IMR-90 (cell line): ENCODE results near the gene TIGD3. TPM values are rescaled to one million over a fixed set of nuclear protein-coding genes. Genes with fewer than 3 reads are reported as not detected.

ENCODE experiments used
- ATAC-seq: fragments of 200-7000 bp; cut with Tn5 transposase; 2 replicates; pipeline ENCODE4 v1.9.1; 2020; ENCODE audit warnings: low read depth, mild to moderate bottlenecking, moderate library complexity
- BruUV-seq: library from RNA; stranded (reverse); fragments of 400-500 nt; replicated peaks from 2 replicates; lab custom pipeline; 2021; lab: Mats Ljungman, UMichigan
- CTCF ChIA-PET: fragments of 300-600 bp; formaldehyde crosslinking; extraction: SDS; loops from one replicate; lab custom pipeline; 2021; ENCODE audit warnings: antibody characterized with exemption; lab: Yijun Ruan, JAX
- POLR2A ChIA-PET: fragments of 300-600 bp; sonication (Branson Sonifier 250); formaldehyde crosslinking; loops from one replicate; lab custom pipeline; 2022; ENCODE audit warnings: antibody characterized with exemption; ENCODE audit not compliant: unreplicated experiment; lab: Charles Lee
- DNase-seq: peaks from one replicate; pipeline ENCODE4 v3.0.0; 2013
- H2AFZ ChIP-seq: replicated peaks from 2 replicates; pipeline ENCODE3; 2013; ENCODE audit warnings: low read length, mild to moderate bottlenecking; ENCODE audit not compliant: poor library complexity
- H2AK5ac ChIP-seq: 2 replicates; pipeline ENCODE4 v1.6.1; 2013; ENCODE audit warnings: low read depth, low read length, inconsistent platforms
- H2AK9ac ChIP-seq: replicated peaks from 2 replicates; pipeline ENCODE3; 2013; ENCODE audit warnings: mild to moderate bottlenecking, low read depth, low read length, moderate library complexity; ENCODE audit not compliant: poor library complexity
- H2BK120ac ChIP-seq: 2 replicates; pipeline ENCODE4 v1.6.1; 2013; ENCODE audit warnings: low read depth, low read length, inconsistent platforms
- H2BK15ac ChIP-seq: 3 replicates; pipeline ENCODE4 v1.6.1; 2013; ENCODE audit warnings: low read depth, low read length, inconsistent platforms
- H2BK20ac ChIP-seq: 2 replicates; pipeline ENCODE4 v1.6.1; 2013; ENCODE audit warnings: low read depth, mild to moderate bottlenecking, inconsistent platforms, low read length, moderate library complexity
- H2BK5ac ChIP-seq: 2 replicates; pipeline ENCODE4 v1.6.1; 2013; ENCODE audit warnings: mild to moderate bottlenecking, low read depth, low read length, inconsistent platforms; ENCODE audit not compliant: poor library complexity, severe bottlenecking
- H3K14ac ChIP-seq: replicated peaks from 2 replicates; pipeline ENCODE4 v1.6.1; 2013; ENCODE audit warnings: low read depth, low read length, inconsistent platforms
- H3K18ac ChIP-seq: 2 replicates; pipeline ENCODE4 v1.6.1; 2013; ENCODE audit warnings: low read depth, low read length, control low read depth
- H3K23ac ChIP-seq: 2 replicates; pipeline ENCODE4 v1.6.1; 2013; ENCODE audit warnings: low read depth, low read length, inconsistent platforms
- H3K27ac ChIP-seq: 2 replicates; pipeline ENCODE4 v1.5.1; 2013; ENCODE audit warnings: mild to moderate bottlenecking, control low read depth, low read length; ENCODE audit not compliant: insufficient read depth
- H3K27me3 ChIP-seq: 2 replicates; pipeline ENCODE4 v1.6.1; 2013; ENCODE audit warnings: low read length; ENCODE audit not compliant: control insufficient read depth, insufficient read depth
- H3K36me3 ChIP-seq: 2 replicates; pipeline ENCODE4 v1.6.1; 2013; ENCODE audit warnings: low read length, mixed read lengths; ENCODE audit not compliant: control insufficient read depth, insufficient read depth
- H3K4ac ChIP-seq: 2 replicates; pipeline ENCODE4 v1.6.1; 2013; ENCODE audit warnings: low read depth, low read length, inconsistent platforms
- H3K4me1 ChIP-seq: 2 replicates; pipeline ENCODE4 v1.6.1; 2013; ENCODE audit warnings: low read length, mixed read lengths; ENCODE audit not compliant: control insufficient read depth, insufficient read depth
- H3K4me2 ChIP-seq: 2 replicates; pipeline ENCODE4 v1.6.1; 2013; ENCODE audit warnings: low read depth, mild to moderate bottlenecking, control low read depth, low read length, moderate library complexity
- H3K4me3 ChIP-seq: 2 replicates; pipeline ENCODE4 v1.5.1; 2013; ENCODE audit warnings: low read depth, mild to moderate bottlenecking, control low read depth, low read length, moderate library complexity; ENCODE audit not compliant: insufficient read depth
- H3K56ac ChIP-seq: 2 replicates; pipeline ENCODE4 v1.6.1; 2013; ENCODE audit warnings: low read length, inconsistent platforms; ENCODE audit not compliant: insufficient read depth; ENCODE audit errors: extremely low read depth
- H3K79me1 ChIP-seq, 2 experiments: 2 replicates each; pipeline ENCODE4 v1.6.1; 2013; ENCODE audit warnings: low read length in 2 of 2, inconsistent platforms in 1 of 2, low read depth in 1 of 2
- H3K9ac ChIP-seq: 2 replicates; pipeline ENCODE4 v1.6.1; 2013; ENCODE audit warnings: low read depth, low read length, control low read depth
- H3K9me1 ChIP-seq: 2 replicates; pipeline ENCODE4 v1.6.1; 2013; ENCODE audit warnings: low read length, inconsistent platforms; ENCODE audit not compliant: insufficient read depth
- H3K9me3 ChIP-seq: 2 replicates; pipeline ENCODE4 v1.6.1; 2013; ENCODE audit warnings: low read length; ENCODE audit not compliant: control insufficient read depth, insufficient read depth
- H4K20me1 ChIP-seq: 2 replicates; pipeline ENCODE4 v1.6.1; 2013; ENCODE audit warnings: low read length, inconsistent platforms; ENCODE audit not compliant: insufficient read depth
- H4K5ac ChIP-seq: 2 replicates; pipeline ENCODE4 v1.6.1; 2013; ENCODE audit warnings: mild to moderate bottlenecking, low read depth, low read length, control low read depth
- H4K8ac ChIP-seq, 2 experiments: 2 replicates each; pipeline ENCODE4 v1.6.1; 2013; ENCODE audit warnings: low read depth in 2 of 2, low read length in 2 of 2, control low read depth in 1 of 2, inconsistent platforms in 1 of 2
- H4K91ac ChIP-seq: 2 replicates; pipeline ENCODE4 v1.6.1; 2013; ENCODE audit warnings: low read depth, low read length, inconsistent platforms; ENCODE audit not compliant: insufficient read depth
- BHLHE40 ChIP-seq: fragments of 150-350 bp; IDR thresholded peaks from 2 replicates; pipeline ENCODE4 v1.6.1; 2016; ENCODE audit warnings: mild to moderate bottlenecking, low read depth, low read length
- CEBPB ChIP-seq: IDR thresholded peaks from 2 replicates; pipeline ENCODE4 v1.6.1; 2012; ENCODE audit warnings: low read depth, low read length, improper control_type of control experiment
- CHD1 ChIP-seq: IDR thresholded peaks from 2 replicates; pipeline ENCODE4 v1.6.1; 2012; ENCODE audit warnings: low read depth, low read length, improper control_type of control experiment
- CTCF ChIP-seq: conservative IDR thresholded peaks from 2 replicates; pipeline ENCODE4 v1.5.1; 2012; ENCODE audit warnings: mild to moderate bottlenecking, low read depth, low read length, improper control_type of control experiment
- ELK1 ChIP-seq: fragments of 150-350 bp; IDR thresholded peaks from 2 replicates; pipeline ENCODE4 v1.6.1; 2016; ENCODE audit warnings: low read depth, mild to moderate bottlenecking, low read length, moderate library complexity, borderline replicate concordance
- FOS ChIP-seq: fragments of 150-350 bp; IDR thresholded peaks from 2 replicates; pipeline ENCODE4 v1.6.1; 2016; ENCODE audit warnings: low read depth, low read length
- MXI1 ChIP-seq: IDR thresholded peaks from 2 replicates; pipeline ENCODE4 v1.6.1; 2012; ENCODE audit warnings: low read depth, mild to moderate bottlenecking, low read length, moderate library complexity, borderline replicate concordance
- NFE2L2 ChIP-seq: fragments of 150-350 bp; IDR thresholded peaks from 2 replicates; pipeline ENCODE4 v1.6.1; 2016; ENCODE audit warnings: low read depth, mild to moderate bottlenecking, low read length
- POLR2A ChIP-seq: IDR thresholded peaks from 2 replicates; pipeline ENCODE4 v1.6.1; 2012; ENCODE audit warnings: mild to moderate bottlenecking, low read depth, low read length
- RAD21 ChIP-seq: IDR thresholded peaks from 2 replicates; pipeline ENCODE4 v1.6.1; 2012; ENCODE audit warnings: low read length, improper control_type of control experiment
- RCOR1 ChIP-seq: IDR thresholded peaks from 2 replicates; pipeline ENCODE4 v1.6.1; 2012; ENCODE audit warnings: mild to moderate bottlenecking, low read length, improper control_type of control experiment; ENCODE audit not compliant: insufficient replicate concordance
- RFX5 ChIP-seq: IDR thresholded peaks from 2 replicates; pipeline ENCODE4 v1.8.0; 2012; ENCODE audit warnings: low read depth, mild to moderate bottlenecking, low read length, moderate library complexity
- SMC3 ChIP-seq: fragments of 150-350 bp; IDR thresholded peaks from 2 replicates; pipeline ENCODE4 v1.6.1; 2016; ENCODE audit warnings: low read depth, mild to moderate bottlenecking, antibody characterized with exemption, low read length, moderate library complexity
- USF2 ChIP-seq: fragments of 150-350 bp; IDR thresholded peaks from 2 replicates; pipeline ENCODE4 v1.6.1; 2017; ENCODE audit warnings: mild to moderate bottlenecking, antibody characterized with exemption, low read length, low read depth
- WGBS, 2 experiments: methylation state at CpG; one replicate each; pipeline versions ENCODE4 v1.1.5 to v1.1.7; 2013; ENCODE audit warnings: missing lambda C conversion rate in 2 of 2; ENCODE audit not compliant: insufficient read length in 1 of 2; ENCODE audit errors: extremely low coverage in 2 of 2; 5-methylcytosine and 5-hydroxymethylcytosine counted together
- dilution Hi-C: fragments of 300-500 bp; cut with HindIII; formaldehyde crosslinking; loops from one replicate; pipeline ENCODE4 v1.14.3; 2018; ENCODE audit warnings: low sequenced_read_pairs; ENCODE audit not compliant: unreplicated experiment
- in situ Hi-C: fragments of 300-500 bp; cut with MboI; formaldehyde crosslinking; loops from 3 replicates; pipeline ENCODE4 v1.14.3; 2019; ENCODE audit warnings: low sequenced_read_pairs, inconsistent platforms, mixed read lengths
- intact Hi-C: fragments of 100-400 bp; cut with micrococcal nuclease; formaldehyde crosslinking; loops from 2 replicates; pipeline ENCODE4 v1.10.0; 2022
- polyA plus RNA-seq, 3 experiments: library from polyadenylated mRNA; depleted of rRNA; stranded (reverse); fragments of >200 nt; gene quantifications; 2 replicates each; pipeline ENCODE4 v1.2.3, GENCODE V29; 2012; ENCODE audit warnings: low replicate concordance in 1 of 3
- total RNA-seq: library from RNA; depleted of rRNA; stranded (reverse); fragments of >200 nt; gene quantifications from 2 replicates; pipeline ENCODE4 v1.2.3, GENCODE V29; 2012

TIGD3 gene
- total and polyA plus RNA-seq, 2 of the 4 experiments (the other 2 are of a cell fraction): 0.12 TPM; not detected in 1

GRCh38 chr11:65392186-65392829 lies 37.8 kb downstream of the TIGD3 start:
- in situ Hi-C loops: no loop called here
- dilution Hi-C loops: no loop called here

More at GRCh38 chr11:65392186-65392829, 37.8 kb downstream of the TIGD3 start:
- no peak overlapping the region for H3K18ac ChIP-seq
- H3K79me1 ChIP-seq: peaks cover 15 to 79% of the 10 kb centered on the region in 2 experiments
- H3K9me3 ChIP-seq: no peaks in the 10 kb centered on the region
- 79% methylated on average over 5 of the region's 13 CpGs; no CpG with 5 or more reads in 1 of the 2 experiments for WGBS, 2 experiments
- H2AK5ac ChIP-seq: no peak overlapping the region
- TF ChIP-seq CHD1 (no peak), ELK1 (no peak), RFX5 (no peak), CTCF (no peak), NFE2L2 (no peak), BHLHE40 (no peak), MXI1 (no peak), CEBPB (no peak), SMC3 (no peak), RCOR1 (no peak), FOS (no peak), RAD21 (no peak), POLR2A (no peak), USF2 (no peak)
- peak overlapping the region; percentile 71 for H2AK9ac ChIP-seq
- no peak overlapping the region for H2AFZ ChIP-seq
- peaks cover 14% of the 10 kb centered on the region for H3K9me1 ChIP-seq
- no peak overlapping the region for H2BK120ac ChIP-seq
- H3K9ac ChIP-seq: no peak overlapping the region
- ATAC-seq (no peak), DNase-seq (no peak)
- H3K4me3 ChIP-seq: no peak overlapping the region
- no peak overlapping the region for H3K27ac ChIP-seq
- H3K23ac ChIP-seq: no peak overlapping the region
- intact Hi-C loops: no loop called here
- POLR2A ChIA-PET: interaction anchor here (0.5 kb wide), 1 partner anchor 117 kb away, joined by 12 read pairs; no protein-coding TSS in a partner anchor
- H3K4ac ChIP-seq: no peak overlapping the region
- BruUV-seq: no TSS peak
- H3K36me3 ChIP-seq: peaks cover 40% of the 10 kb centered on the region
- H3K14ac ChIP-seq: no peak overlapping the region
- H3K4me1 ChIP-seq: peaks cover 22% of the 10 kb centered on the region
- CTCF ChIA-PET: interaction anchor here (0.6 kb wide), 1 partner anchor 26 kb away, joined by 3 read pairs; no protein-coding TSS in a partner anchor
- no peak overlapping the region for H3K4me2 ChIP-seq
- no peak overlapping the region for H4K5ac ChIP-seq
- H4K20me1 ChIP-seq: peaks cover 8% of the 10 kb centered on the region; the same call in 1 of the 2 replicates
- H2BK15ac ChIP-seq: no peak overlapping the region
- H3K56ac ChIP-seq: no peak overlapping the region
- H3K27me3 ChIP-seq: no peaks in the 10 kb centered on the region
- H4K91ac ChIP-seq: no peak overlapping the region
- H2BK20ac ChIP-seq: no peak overlapping the region
- no peak overlapping the region for H2BK5ac ChIP-seq
- H4K8ac ChIP-seq: no peak overlapping the region
